Hepatocyte (in vitro differentiated cells): ENCODE measurements around the gene SLC38A11. TPM values are rescaled to one million over a fixed set of nuclear protein-coding genes. Genes with fewer than 3 reads are reported as not detected.
A peak's percentile ranks its signal among the peaks of the same experiment; 100 is the strongest.
"Not testable (repeated sequence)": the region's sequence is repeated elsewhere in the genome, so short reads cannot be mapped to it uniquely, and the experiment has no call there.

ENCODE experiments used
- DNase-seq: peaks from one replicate; pipeline ENCODE4 v3.0.0-alpha.2; 2016; ENCODE audit warnings: low spot score
- H2AFZ ChIP-seq: fragments of 200-600 bp; sonication (generic); 2 replicates; pipeline ENCODE4 v1.6.0; 2016; ENCODE audit warnings: antibody characterized with exemption, mild to moderate bottlenecking
- H3K27ac ChIP-seq: fragments of 200-600 bp; sonication (generic); 2 replicates; pipeline ENCODE4 v1.5.1; 2016; ENCODE audit warnings: mild to moderate bottlenecking
- H3K27me3 ChIP-seq: fragments of 200-600 bp; sonication (generic); 2 replicates; pipeline ENCODE4 v1.6.1; 2016
- H3K36me3 ChIP-seq: fragments of 200-600 bp; sonication (generic); replicated peaks from 2 replicates; pipeline ENCODE4 v1.5.1; 2016; ENCODE audit warnings: low read depth; ENCODE audit not compliant: insufficient read depth
- H3K4me1 ChIP-seq: fragments of 200-600 bp; sonication (generic); 2 replicates; pipeline ENCODE4 v1.5.1; 2016; ENCODE audit warnings: mild to moderate bottlenecking, moderate library complexity; ENCODE audit not compliant: insufficient read depth
- H3K4me2 ChIP-seq: fragments of 200-600 bp; sonication (generic); 2 replicates; pipeline ENCODE4 v1.6.0; 2016
- H3K4me3 ChIP-seq: fragments of 200-600 bp; sonication (generic); 2 replicates; pipeline ENCODE4 v1.5.1; 2016; ENCODE audit warnings: mild to moderate bottlenecking
- H3K79me2 ChIP-seq: fragments of 200-600 bp; sonication (generic); 2 replicates; pipeline ENCODE4 v1.6.0; 2017; ENCODE audit warnings: mild to moderate bottlenecking
- H3K9me2 ChIP-seq: fragments of 200-600 bp; sonication (generic); replicated peaks from 2 replicates; pipeline ENCODE4 v1.6.0; 2017; ENCODE audit warnings: mild to moderate bottlenecking; ENCODE audit not compliant: insufficient read depth
- H3K9me3 ChIP-seq: fragments of 200-600 bp; sonication (generic); 2 replicates; pipeline ENCODE4 v1.5.1; 2016; ENCODE audit warnings: low read depth, mild to moderate bottlenecking
- H4K20me1 ChIP-seq: fragments of 200-600 bp; sonication (generic); 2 replicates; pipeline ENCODE4 v1.6.0; 2016; ENCODE audit warnings: mild to moderate bottlenecking; ENCODE audit not compliant: insufficient read depth, poor library complexity, severe bottlenecking
- EZH2 ChIP-seq: fragments of 200-600 bp; sonication (generic); IDR thresholded peaks from 2 replicates; pipeline ENCODE4 v1.6.1; 2016; ENCODE audit warnings: antibody characterized with exemption, mild to moderate bottlenecking, borderline replicate concordance
- EZH2phosphoT487 ChIP-seq: fragments of 200-600 bp; sonication (generic); IDR thresholded peaks from one replicate; pipeline ENCODE4 v1.6.1; 2018; ENCODE audit warnings: antibody characterized with exemption, mild to moderate bottlenecking, low read depth, moderate library complexity; ENCODE audit not compliant: unreplicated experiment, severe bottlenecking
- WGBS: methylation state at CpG from one replicate; pipeline ENCODE4 v1.1.6; 2016; ENCODE audit warnings: low lambda C conversion rate; ENCODE audit errors: missing lambda C conversion rate; 5-methylcytosine and 5-hydroxymethylcytosine counted together
- polyA plus RNA-seq: library from polyadenylated mRNA; unstranded; fragments of >200 nt; fragmentation: Nextera tagmentation; extraction: Ambion mirVana; gene quantifications from 2 replicates; pipeline ENCODE4 v1.2.1, GENCODE V29; 2016
- total RNA-seq: library from RNA; depleted of rRNA; stranded (reverse); fragments of >200 nt; gene quantifications from 2 replicates; pipeline ENCODE4 v1.2.3, GENCODE V29; 2014
- TF ChIP-seq, protein P1 (sequence below): fragments of 200-600 bp; sonication (generic); IDR thresholded peaks from 2 replicates; pipeline ENCODE4 v1.5.1; 2016; ENCODE audit warnings: antibody characterized with exemption, mild to moderate bottlenecking; ENCODE audit not compliant: poor library complexity

Gene SLC38A11
- total RNA-seq (5.1 and 8.4 TPM in 2 replicates), polyA plus RNA-seq (4.6 and 7.7 TPM in 2 replicates)

GRCh38 chr2:164954954-164955701 is at the start of gene SLC38A11:
TSS of gene SLC38A11 (minus strand) at chr2:164955525. CDS start at chr2:164955247, 278 bp downstream.
- H3K4me3 ChIP-seq: no peak within 1 kb of the TSS
- H4K20me1 ChIP-seq: no peaks in the 10 kb centered on the region
- no peak within 1 kb of the TSS for H2AFZ ChIP-seq
- no peaks in the 10 kb centered on the region for H3K4me1 ChIP-seq
- H3K27me3 ChIP-seq: no peaks in the 10 kb centered on the region
- no peak within 1 kb of the TSS for H3K27ac ChIP-seq
- peak; percentile 19 for DNase-seq
- 72% methylated on average over 33 of the region's 34 CpGs for WGBS
- H3K79me2 ChIP-seq: no peaks in the 10 kb centered on the region
- H3K9me2 ChIP-seq: no peaks in the 10 kb centered on the region
- TF ChIP-seq, protein P1, sequence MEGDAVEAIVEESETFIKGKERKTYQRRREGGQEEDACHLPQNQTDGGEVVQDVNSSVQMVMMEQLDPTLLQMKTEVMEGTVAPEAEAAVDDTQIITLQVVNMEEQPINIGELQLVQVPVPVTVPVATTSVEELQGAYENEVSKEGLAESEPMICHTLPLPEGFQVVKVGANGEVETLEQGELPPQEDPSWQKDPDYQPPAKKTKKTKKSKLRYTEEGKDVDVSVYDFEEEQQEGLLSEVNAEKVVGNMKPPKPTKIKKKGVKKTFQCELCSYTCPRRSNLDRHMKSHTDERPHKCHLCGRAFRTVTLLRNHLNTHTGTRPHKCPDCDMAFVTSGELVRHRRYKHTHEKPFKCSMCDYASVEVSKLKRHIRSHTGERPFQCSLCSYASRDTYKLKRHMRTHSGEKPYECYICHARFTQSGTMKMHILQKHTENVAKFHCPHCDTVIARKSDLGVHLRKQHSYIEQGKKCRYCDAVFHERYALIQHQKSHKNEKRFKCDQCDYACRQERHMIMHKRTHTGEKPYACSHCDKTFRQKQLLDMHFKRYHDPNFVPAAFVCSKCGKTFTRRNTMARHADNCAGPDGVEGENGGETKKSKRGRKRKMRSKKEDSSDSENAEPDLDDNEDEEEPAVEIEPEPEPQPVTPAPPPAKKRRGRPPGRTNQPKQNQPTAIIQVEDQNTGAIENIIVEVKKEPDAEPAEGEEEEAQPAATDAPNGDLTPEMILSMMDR: no peak
- TF ChIP-seq EZH2 (no peak), EZH2phosphoT487 (no peak)
- H3K36me3 ChIP-seq: no peaks in the 10 kb centered on the region
- peak within 1 kb of the TSS; percentile 65 for H3K4me2 ChIP-seq
- no peaks in the 10 kb centered on the region for H3K9me3 ChIP-seq

DNA sequence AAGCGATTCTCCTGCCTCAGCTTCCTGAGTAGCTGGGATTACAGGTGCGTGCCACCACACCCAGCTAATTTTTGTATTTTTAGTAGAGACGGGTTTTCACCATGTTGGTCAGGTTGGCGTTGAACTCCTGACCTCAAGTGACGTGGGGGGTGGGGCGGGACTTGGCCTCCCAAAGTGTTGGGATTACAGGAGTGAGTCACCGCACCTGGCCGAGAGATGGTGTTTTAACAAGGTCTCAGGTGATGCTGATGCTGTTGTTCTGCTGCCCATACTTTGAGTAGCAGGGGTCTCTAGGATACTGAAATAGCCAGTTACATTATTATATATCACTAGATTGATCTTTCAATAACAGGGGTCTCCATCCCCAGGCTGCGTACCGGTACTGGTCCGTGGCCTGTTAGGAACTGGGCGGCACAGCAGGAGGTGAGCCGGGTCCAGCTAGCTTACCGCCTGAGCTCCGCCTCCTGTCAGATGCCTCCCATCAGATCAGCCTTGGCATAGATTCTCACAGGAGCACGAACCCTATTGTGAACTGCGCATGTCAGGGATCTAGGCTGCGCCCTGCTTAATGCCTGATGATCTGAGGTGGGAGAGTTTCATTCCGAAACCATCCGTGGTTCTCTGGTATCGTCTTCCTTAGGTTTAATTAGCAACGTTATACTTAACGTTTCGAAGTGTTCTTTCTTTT is 48.3 kb upstream of the SLC38A11 start:
- H3K27ac ChIP-seq: no peak overlapping the region
- no peaks in the 10 kb centered on the region for H3K9me3 ChIP-seq
- DNase-seq: no peak
- no peak overlapping the region for H2AFZ ChIP-seq
- no peaks in the 10 kb centered on the region for H3K9me2 ChIP-seq
- H3K27me3 ChIP-seq: no peaks in the 10 kb centered on the region
- 92% methylated on average over 24 of the region's 24 CpGs for WGBS
- H3K4me3 ChIP-seq: no peak overlapping the region
- no peaks in the 10 kb centered on the region for H3K4me1 ChIP-seq
- H3K36me3 ChIP-seq: no peaks in the 10 kb centered on the region
- no peaks in the 10 kb centered on the region for H4K20me1 ChIP-seq
- TF ChIP-seq EZH2 (no peak), EZH2phosphoT487 (no peak)
- TF ChIP-seq, protein P1: no peak
- no peaks in the 10 kb centered on the region for H3K79me2 ChIP-seq
- no peak overlapping the region for H3K4me2 ChIP-seq

- no peak overlapping the region for H3K4me2 ChIP-seq
- H3K9me3 ChIP-seq: no peaks in the 10 kb centered on the region
- WGBS: 76% methylated on average over 1 of the region's 1 CpG
- H2AFZ ChIP-seq: no peak overlapping the region
- no peaks in the 10 kb centered on the region for H3K9me2 ChIP-seq
- no peaks in the 10 kb centered on the region for H3K4me1 ChIP-seq
- H3K79me2 ChIP-seq: no peaks in the 10 kb centered on the region
- H3K27ac ChIP-seq: no peak overlapping the region
- H3K27me3 ChIP-seq: no peaks in the 10 kb centered on the region
- no peaks in the 10 kb centered on the region for H4K20me1 ChIP-seq
- no peaks in the 10 kb centered on the region for H3K36me3 ChIP-seq
- TF ChIP-seq, protein P1: no peak
- TF ChIP-seq EZH2phosphoT487 (no peak), EZH2 (no peak)
- no peak overlapping the region for H3K4me3 ChIP-seq
- DNase-seq: no peak
These were observed 47.3 kb upstream of the SLC38A11 start for GRCh38 chr2:165002638-165003037.

DNA sequence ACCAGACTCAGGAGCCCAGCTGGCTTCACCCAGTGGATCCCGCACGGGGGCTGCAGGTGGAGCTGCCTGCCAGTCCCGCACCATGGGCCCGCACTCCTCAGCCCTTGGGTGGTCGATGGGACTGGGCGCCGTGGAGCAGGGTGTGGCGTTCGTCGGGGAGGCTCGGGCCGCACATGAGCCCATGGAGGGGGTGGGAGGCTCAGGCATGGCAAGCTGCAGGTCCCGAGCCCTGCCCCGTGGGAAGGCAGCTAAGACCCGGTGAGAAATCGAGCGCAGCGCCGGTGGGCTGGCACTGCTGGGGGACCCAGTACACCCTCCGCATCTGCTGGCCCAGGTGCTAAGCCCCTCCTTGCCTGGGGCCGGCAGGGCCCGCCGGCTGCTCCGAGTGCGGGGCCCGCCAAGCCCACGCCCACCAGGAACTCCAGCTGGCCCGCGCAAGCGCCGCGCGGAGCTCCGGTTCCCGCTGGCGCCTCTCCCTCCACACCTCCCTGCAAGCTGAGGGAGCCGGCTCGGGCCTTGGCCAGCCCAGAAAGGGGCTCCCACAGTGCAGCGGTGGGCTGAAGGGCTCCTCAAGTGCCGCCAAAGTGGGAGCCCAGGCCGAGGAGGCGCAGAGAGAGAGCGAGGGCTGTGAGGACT is 39.5 kb upstream of the SLC38A11 start:
- H3K4me1 ChIP-seq, H3K27ac ChIP-seq, H3K79me2 ChIP-seq, H3K4me3 ChIP-seq, H3K9me2 ChIP-seq, DNase-seq, H4K20me1 ChIP-seq, H2AFZ ChIP-seq, H3K27me3 ChIP-seq, H3K9me3 ChIP-seq, H3K4me2 ChIP-seq, H3K36me3 ChIP-seq: not testable (repeated sequence)
- WGBS: 98% methylated on average over 43 of the region's 43 CpGs
